Measurements from ENCODE around the gene MEI1. TPM values are rescaled to one million over a fixed set of nuclear protein-coding genes. Genes with fewer than 3 reads are reported as not detected.
A peak's percentile ranks its signal among the peaks of the same experiment; 100 is the strongest.

Gene MEI1
- total RNA-seq, 1 experiment from 2014 or later, result 0.20 TPM

DNA sequence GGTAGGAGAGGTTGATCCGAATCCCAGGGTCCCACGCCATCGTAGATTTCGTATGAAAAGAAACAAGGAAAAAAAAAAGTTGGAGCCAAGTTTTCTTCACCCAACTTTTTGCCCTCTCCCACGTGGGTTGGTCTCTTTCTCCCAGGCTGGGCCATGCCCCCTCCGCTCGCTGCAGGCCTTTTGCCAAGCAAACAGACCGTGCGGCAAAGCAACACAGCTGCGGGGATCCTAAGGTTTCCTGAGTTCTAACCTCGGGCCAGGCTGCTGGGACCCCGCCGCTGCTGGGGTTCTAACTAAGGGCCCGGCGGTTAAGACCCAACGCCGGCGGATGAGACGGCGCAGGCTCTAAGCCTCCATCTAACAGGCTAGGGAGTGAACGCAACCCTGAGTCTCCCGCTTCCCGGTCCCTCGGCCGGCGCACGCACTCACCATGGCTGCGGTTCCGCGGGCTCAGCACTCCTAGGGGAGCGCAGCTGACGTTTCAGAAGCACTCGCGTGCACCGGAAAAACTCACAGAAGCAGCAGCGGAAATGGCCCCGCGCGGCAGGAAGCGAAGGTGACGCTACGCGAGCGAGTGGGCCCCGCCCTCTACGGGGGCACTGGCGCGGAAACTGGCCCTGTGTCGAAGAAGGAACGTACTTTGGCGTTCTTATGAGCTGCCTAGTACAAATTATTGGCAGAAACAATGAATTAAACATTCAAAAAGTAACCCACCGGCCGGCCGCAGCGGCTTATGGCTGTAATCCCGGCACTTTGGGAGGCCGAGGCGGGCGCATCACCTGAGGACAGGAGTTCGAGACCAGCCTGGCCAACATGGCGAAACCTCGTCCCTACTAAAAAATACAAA lies 10.7 kb upstream of the MEI1 start, which contains the start of gene SNU13:
TSS of gene SNU13 (minus strand) at position 503 of the 847 bp plus-strand sequence. CDS start at position 432, 71 bp downstream.
- H3K4me1 Mint-ChIP-seq, result peaks cover 9 to 10% of the 10 kb centered on the region in 2 experiments
- Histone ChIP-seq H2BK120ac (ENCODE audit: low read depth, low read length, poor library complexity, severe bottlenecking) (no peak within 1 kb of the TSS), H3K4me1 (ENCODE audit: insufficient read depth, low read length) (no peaks in the 10 kb centered on the region), H3K79me2 (ENCODE audit: insufficient read depth, low read length) (peaks cover 11% of the 10 kb centered on the region; the same call in 1 of the 2 replicates), H4K20me1 (ENCODE audit: control insufficient read depth, insufficient read depth, insufficient read length) (no peaks in the 10 kb centered on the region), H2BK20ac (ENCODE audit: low read depth, low read length, poor library complexity, severe bottlenecking) (no peak within 1 kb of the TSS), H4K5ac (ENCODE audit: insufficient read length, low read depth, low read length) (no peak within 1 kb of the TSS), H3K18ac (ENCODE audit: insufficient read length, low read depth, low read length) (peak within 1 kb of the TSS; percentile 16), H3K79me1 (ENCODE audit: insufficient read depth, low read depth, low read length, poor library complexity, severe bottlenecking) (no peaks in the 10 kb centered on the region), H3K4me2 (ENCODE audit: insufficient read depth, insufficient read length, low read length) (peak within 1 kb of the TSS; percentile 98), H3T11ph (ENCODE audit: low read length) (no peak within 1 kb of the TSS), H3K27ac (ENCODE audit: insufficient read length, low read depth, low read length) (no peak within 1 kb of the TSS), H3K4ac (ENCODE audit: low read depth, low read length) (no peak within 1 kb of the TSS), H3K23me2 (ENCODE audit: insufficient read length, low read depth, low read length, poor library complexity, severe bottlenecking) (peaks cover 13% of the 10 kb centered on the region), H3K23ac (ENCODE audit: insufficient read length, low read depth, low read length) (no peak within 1 kb of the TSS), H3K27me3 (ENCODE audit: insufficient read depth, low read length) (no peaks in the 10 kb centered on the region), H3K56ac (ENCODE audit: insufficient read length, low read depth, low read length) (no peak within 1 kb of the TSS), H4K8ac (replicated peaks; ENCODE audit: insufficient read length, low read depth, low read length) (no peak within 1 kb of the TSS), H2AFZ (ENCODE audit: low read length) (no peak within 1 kb of the TSS), H3K14ac (ENCODE audit: insufficient read depth, low read length) (peak within 1 kb of the TSS; percentile 81), H4K91ac (ENCODE audit: insufficient read length, low read depth, low read length) (no peak within 1 kb of the TSS), H2BK15ac (ENCODE audit: low read depth, low read length) (no peak within 1 kb of the TSS), H2BK12ac (ENCODE audit: insufficient read length, low read depth, low read length) (no peak within 1 kb of the TSS), H2AK5ac (ENCODE audit: insufficient read length, low read length) (no peak within 1 kb of the TSS), H3K9ac (ENCODE audit: extremely low read depth, insufficient read length, low read length) (peak within 1 kb of the TSS; percentile 84), H2BK5ac (ENCODE audit: insufficient read length, low read length) (no peak within 1 kb of the TSS), H3K9me3 (ENCODE audit: control insufficient read depth, low read depth, low read length) (no peaks in the 10 kb centered on the region)
- no peaks in the 10 kb centered on the region; a peak in 2 of 7 replicates for H3K36me3 Mint-ChIP-seq (ENCODE audit: insufficient read depth in 1 of 3, low read depth in 3 of 3)
- TF ChIP-seq, protein P1, sequence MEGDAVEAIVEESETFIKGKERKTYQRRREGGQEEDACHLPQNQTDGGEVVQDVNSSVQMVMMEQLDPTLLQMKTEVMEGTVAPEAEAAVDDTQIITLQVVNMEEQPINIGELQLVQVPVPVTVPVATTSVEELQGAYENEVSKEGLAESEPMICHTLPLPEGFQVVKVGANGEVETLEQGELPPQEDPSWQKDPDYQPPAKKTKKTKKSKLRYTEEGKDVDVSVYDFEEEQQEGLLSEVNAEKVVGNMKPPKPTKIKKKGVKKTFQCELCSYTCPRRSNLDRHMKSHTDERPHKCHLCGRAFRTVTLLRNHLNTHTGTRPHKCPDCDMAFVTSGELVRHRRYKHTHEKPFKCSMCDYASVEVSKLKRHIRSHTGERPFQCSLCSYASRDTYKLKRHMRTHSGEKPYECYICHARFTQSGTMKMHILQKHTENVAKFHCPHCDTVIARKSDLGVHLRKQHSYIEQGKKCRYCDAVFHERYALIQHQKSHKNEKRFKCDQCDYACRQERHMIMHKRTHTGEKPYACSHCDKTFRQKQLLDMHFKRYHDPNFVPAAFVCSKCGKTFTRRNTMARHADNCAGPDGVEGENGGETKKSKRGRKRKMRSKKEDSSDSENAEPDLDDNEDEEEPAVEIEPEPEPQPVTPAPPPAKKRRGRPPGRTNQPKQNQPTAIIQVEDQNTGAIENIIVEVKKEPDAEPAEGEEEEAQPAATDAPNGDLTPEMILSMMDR (conservative IDR thresholded peaks at IDR 0.05), result no peak
- WGBS (ENCODE audit: extremely low coverage, insufficient read length, low lambda C conversion rate), result no CpG with 5 or more reads among the region's 62 CpGs
- peak within 1 kb of the TSS; percentile 92 to 99 for H3K4me3 Mint-ChIP-seq
- no peaks in the 10 kb centered on the region for H3K9me3 Mint-ChIP-seq
- DNase-seq, result peak; percentile 88
- H3K27ac Mint-ChIP-seq, result peak within 1 kb of the TSS; percentile 91 to 97 (median 93)
- no peaks in the 10 kb centered on the region for H3K27me3 Mint-ChIP-seq (ENCODE audit: low read depth)

Data from H9 (cell line).